ENCODE data around the gene INSM2. TPM values are rescaled to one million over a fixed set of nuclear protein-coding genes. Genes with fewer than 3 reads are reported as not detected.

Gene INSM2
- total RNA-seq, 4 donors from 2014 or later: not detected

DNA sequence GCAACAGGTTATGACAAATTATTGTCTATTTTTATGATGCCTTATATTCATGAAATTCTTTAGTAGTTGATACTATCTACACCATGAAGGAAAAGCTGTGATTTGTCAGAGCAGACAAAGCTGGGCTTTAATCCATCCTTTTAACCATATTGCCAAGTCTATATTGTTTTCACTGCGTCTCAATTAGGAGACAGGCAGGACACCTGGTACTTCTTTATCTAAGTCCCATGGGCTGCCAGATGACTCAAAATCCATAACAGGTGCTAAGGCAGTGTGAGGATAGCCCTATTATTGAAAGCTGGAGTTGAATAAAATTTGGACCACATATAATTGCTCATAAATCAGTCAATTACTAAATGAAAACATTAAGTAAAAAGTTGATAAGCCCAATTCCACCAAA is 22.6 kb downstream of the INSM2 start:
- TF ChIP-seq EP300 (IDR thresholded peaks at IDR 0.05) (no peak), CTCF (IDR thresholded peaks at IDR 0.05) (no peak), POLR2A (IDR thresholded peaks at IDR 0.05) (no peak)
- Histone ChIP-seq H3K36me3 (peaks cover 0 to 3% (median 0%) of the 10 kb centered on the region in 3 donors), H3K4me3 (no peak overlapping the region), H3K27ac (no peak overlapping the region), H3K27me3 (no peaks in the 10 kb centered on the region), H3K9me3 (no peaks in the 10 kb centered on the region), H3K4me1 (no peaks in the 10 kb centered on the region)
- DNase-seq (ENCODE audit: low spot score in 2 of 2): no peak
- 83 to 92% methylated on average over 1 of the region's 1 CpG for WGBS, 2 donors

DNA sequence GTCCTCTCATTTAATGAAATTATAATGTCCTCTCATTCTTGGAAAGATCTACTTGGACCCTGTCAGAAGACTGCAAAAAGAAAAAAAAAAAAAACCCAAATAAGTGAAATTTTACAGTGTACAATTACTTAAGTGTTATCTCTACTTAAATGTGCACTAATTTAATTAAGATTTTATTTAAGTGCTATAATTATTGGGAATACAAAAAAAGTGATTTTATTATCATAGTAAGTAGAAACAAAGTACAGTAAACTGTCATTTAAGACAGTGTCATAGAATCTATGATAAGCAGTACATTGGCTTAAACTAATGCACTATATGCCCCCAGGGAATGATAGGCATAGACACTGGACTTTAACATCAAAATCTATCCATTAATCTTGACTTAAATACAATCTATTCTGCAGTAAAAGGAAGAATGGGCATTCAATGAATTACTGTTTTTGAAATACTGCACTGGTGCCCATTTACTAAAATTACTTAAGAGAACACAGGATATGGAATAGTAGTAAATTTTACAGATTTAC is 23.3 kb downstream of the INSM2 start:
- no peaks in the 10 kb centered on the region for H3K27me3 ChIP-seq
- H3K4me3 ChIP-seq: no peak overlapping the region
- no peaks in the 10 kb centered on the region for H3K9me3 ChIP-seq
- DNase-seq (ENCODE audit: low spot score in 2 of 2): no peak
- H3K36me3 ChIP-seq: peaks cover 0 to 3% (median 0%) of the 10 kb centered on the region in 3 donors
- TF ChIP-seq POLR2A (IDR thresholded peaks at IDR 0.05) (no peak), EP300 (IDR thresholded peaks at IDR 0.05) (no peak), CTCF (IDR thresholded peaks at IDR 0.05) (no peak)
- H3K4me1 ChIP-seq: no peaks in the 10 kb centered on the region
- no peak overlapping the region for H3K27ac ChIP-seq

- WGBS, 2 donors: 37 to 41% methylated on average over 2 of the region's 2 CpGs
- no peak overlapping the region for H3K4me3 ChIP-seq
- no peaks in the 10 kb centered on the region for H3K27me3 ChIP-seq
- no peaks in the 10 kb centered on the region for H3K4me1 ChIP-seq
- DNase-seq (ENCODE audit: low spot score in 2 of 2): no peak
- no peak overlapping the region for H3K27ac ChIP-seq
- no peaks in the 10 kb centered on the region for H3K9me3 ChIP-seq
- TF ChIP-seq CTCF (IDR thresholded peaks at IDR 0.05) (no peak), POLR2A (IDR thresholded peaks at IDR 0.05) (no peak), EP300 (IDR thresholded peaks at IDR 0.05) (no peak)
- H3K36me3 ChIP-seq: peaks cover 0 to 10% (median 0%) of the 10 kb centered on the region in 3 donors
Measured at GRCh38 chr14:35558680-35559079, 24.7 kb downstream of the INSM2 start.

DNA sequence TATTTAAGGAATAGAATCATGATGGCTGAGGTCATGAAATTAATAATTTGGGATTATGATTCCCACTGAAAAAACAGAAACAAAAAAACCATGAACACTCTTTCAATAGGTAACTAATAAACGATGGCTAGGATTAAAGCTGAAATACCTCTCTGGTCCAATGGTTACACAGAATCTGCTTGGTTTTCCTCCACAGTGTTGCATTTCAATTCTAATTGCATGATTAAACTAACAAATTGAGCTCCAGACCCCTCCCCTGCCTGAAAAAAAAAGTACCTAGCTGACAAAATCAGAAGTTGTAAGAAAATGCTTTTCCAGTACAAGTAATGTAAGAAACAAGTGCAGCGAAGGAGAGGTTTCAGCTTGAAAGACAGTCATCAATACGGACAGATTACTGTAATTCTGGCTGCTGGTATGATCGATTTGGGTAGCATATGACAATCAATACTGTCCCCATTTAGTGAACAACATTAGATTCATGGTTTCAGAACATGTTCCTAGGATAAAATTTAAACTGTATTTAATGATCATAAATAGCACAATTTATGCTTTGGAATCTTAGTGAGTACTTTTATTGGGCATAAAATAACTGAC is 32.0 kb downstream of the INSM2 start:
- Histone ChIP-seq H3K4me3 (no peak overlapping the region), H3K27ac (no peak overlapping the region), H3K9me3 (no peaks in the 10 kb centered on the region), H3K27me3 (no peaks in the 10 kb centered on the region), H3K36me3 (peaks cover 0 to 21% (median 0%) of the 10 kb centered on the region in 3 donors), H3K4me1 (no peaks in the 10 kb centered on the region)
- TF ChIP-seq CTCF (IDR thresholded peaks at IDR 0.05) (no peak), EP300 (IDR thresholded peaks at IDR 0.05) (no peak), POLR2A (IDR thresholded peaks at IDR 0.05) (no peak)
- 93 to 98% methylated on average over 4 of the region's 4 CpGs for WGBS, 2 donors
- no peak for DNase-seq (ENCODE audit: low spot score in 2 of 2)

GRCh38 chr14:35571598-35571997 is 37.6 kb downstream of the INSM2 start:
- no peaks in the 10 kb centered on the region for H3K4me1 ChIP-seq
- no peak overlapping the region for H3K4me3 ChIP-seq
- no peaks in the 10 kb centered on the region for H3K9me3 ChIP-seq
- no peak for DNase-seq (ENCODE audit: low spot score in 2 of 2)
- no peak for TF ChIP-seq POLR2A (IDR thresholded peaks at IDR 0.05)
- TF ChIP-seq CTCF (IDR thresholded peaks at IDR 0.05): no peak
- TF ChIP-seq EP300 (IDR thresholded peaks at IDR 0.05): no peak
- 97 to 98% methylated on average over 8 of the region's 8 CpGs for WGBS, 2 donors
- H3K27me3 ChIP-seq: no peaks in the 10 kb centered on the region
- H3K36me3 ChIP-seq: peaks cover 0 to 35% (median 0%) of the 10 kb centered on the region in 3 donors
- no peak overlapping the region for H3K27ac ChIP-seq

All from tibial nerve (tissue), 4 donors.